C4-2B (cell line): ENCODE results near the gene CDK11A.
A peak's percentile ranks its signal among the peaks of the same experiment; 100 is the strongest.
"Not testable (repeated sequence)": the region's sequence is repeated elsewhere in the genome, so short reads cannot be mapped to it uniquely, and the experiment has no call there.

Experiments used
- H3K27ac ChIP-seq: fragments of 450-650 bp; 2 replicates; pipeline ENCODE4 v1.5.1; 2017
- ZFX ChIP-seq: fragments of 450-650 bp; IDR thresholded peaks from 2 replicates; pipeline ENCODE4 v1.6.1; 2017
- TF ChIP-seq, protein P1 (sequence below): fragments of 450-650 bp; conservative IDR thresholded peaks from 2 replicates; pipeline ENCODE4 v1.5.1; 2017; ENCODE audit warnings: mild to moderate bottlenecking

The CDK11A gene

DNA sequence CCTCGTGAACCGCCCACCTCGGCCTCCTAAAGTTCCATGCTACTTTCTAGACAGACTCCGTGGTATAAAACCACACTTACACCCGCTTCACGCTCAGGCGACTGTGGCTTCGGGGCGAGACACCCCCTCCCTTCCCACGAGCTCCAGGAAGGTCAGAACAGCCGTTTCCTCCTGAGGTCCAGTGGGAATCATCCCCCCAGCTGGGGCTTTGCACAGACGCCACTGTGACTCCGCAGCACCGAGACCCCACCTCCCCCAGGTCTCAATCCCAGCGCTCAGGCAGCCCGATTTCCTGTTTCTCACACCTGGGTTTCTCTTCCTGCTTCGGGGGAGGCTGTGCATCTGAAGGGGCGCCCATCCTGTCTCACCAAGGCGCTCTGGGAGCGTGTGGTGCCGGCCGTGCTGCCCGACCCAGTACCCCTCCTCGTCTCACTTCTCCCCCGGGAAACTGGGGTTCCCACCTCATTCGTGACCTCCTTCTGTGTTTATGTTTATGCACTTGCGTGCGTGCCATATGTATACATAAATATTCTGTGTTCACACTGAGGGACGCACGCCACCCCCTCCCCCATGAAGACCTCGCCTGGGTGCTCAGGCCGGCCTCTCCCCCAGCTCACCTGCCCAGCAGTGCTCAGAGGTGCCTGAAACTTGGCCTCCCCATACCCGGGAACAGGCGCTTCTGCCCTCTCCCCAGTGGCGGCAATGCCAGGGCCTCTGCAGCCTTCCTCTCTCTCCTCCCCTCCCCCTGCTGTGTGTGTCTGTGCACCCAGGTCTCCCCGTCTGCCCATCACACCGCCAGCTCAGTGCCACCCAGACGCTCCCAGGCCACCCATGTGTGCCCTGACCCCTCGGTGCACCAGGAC lies 46.2 kb downstream of the CDK11A start:
- peak overlapping the region; percentile 71 for H3K27ac ChIP-seq
- no peak for TF ChIP-seq ZFX
- TF ChIP-seq, protein P1, sequence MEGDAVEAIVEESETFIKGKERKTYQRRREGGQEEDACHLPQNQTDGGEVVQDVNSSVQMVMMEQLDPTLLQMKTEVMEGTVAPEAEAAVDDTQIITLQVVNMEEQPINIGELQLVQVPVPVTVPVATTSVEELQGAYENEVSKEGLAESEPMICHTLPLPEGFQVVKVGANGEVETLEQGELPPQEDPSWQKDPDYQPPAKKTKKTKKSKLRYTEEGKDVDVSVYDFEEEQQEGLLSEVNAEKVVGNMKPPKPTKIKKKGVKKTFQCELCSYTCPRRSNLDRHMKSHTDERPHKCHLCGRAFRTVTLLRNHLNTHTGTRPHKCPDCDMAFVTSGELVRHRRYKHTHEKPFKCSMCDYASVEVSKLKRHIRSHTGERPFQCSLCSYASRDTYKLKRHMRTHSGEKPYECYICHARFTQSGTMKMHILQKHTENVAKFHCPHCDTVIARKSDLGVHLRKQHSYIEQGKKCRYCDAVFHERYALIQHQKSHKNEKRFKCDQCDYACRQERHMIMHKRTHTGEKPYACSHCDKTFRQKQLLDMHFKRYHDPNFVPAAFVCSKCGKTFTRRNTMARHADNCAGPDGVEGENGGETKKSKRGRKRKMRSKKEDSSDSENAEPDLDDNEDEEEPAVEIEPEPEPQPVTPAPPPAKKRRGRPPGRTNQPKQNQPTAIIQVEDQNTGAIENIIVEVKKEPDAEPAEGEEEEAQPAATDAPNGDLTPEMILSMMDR, result no peak

DNA sequence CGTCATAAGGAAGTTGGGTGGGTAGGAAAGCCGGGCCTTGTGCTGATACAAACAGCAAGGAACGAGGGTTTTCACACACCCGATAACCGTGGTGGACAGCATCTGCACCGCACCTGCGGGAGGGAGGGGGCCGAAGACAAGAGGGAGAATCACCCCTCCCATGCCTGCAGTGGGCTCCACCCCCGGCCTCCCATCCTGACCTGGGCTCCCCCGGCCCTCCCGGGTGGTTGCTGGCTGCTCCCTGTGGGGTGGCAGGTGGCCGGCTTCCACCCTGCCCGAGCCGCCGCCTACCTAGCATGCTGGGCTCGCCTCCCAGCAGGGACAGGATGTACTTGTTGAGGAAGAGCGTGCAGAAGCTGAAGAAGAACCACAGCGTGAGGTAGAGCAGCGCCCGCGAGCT lies 48.1 kb downstream of the CDK11A start:
- not testable (repeated sequence) for H3K27ac ChIP-seq

DNA sequence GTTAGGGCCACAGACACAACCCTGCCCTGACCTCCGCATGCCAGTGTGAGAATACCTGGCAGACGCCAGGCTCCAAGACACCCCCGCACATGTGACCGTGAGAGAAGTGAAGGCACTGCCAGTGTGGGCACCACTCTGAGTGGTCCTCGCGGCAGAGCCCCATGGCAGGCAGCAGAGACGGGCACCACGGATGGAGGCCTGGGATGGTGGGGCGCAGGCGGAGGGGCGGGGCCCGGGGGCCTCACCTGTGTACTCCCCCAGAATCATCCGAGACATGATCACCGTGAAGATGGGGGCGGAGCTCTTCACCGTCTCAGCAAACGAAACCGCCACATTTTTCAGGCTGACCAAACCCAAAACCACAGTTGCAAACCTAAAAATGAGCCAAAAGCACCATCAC lies 48.9 kb downstream of the CDK11A start:
- H3K27ac ChIP-seq, result not testable (repeated sequence)

DNA sequence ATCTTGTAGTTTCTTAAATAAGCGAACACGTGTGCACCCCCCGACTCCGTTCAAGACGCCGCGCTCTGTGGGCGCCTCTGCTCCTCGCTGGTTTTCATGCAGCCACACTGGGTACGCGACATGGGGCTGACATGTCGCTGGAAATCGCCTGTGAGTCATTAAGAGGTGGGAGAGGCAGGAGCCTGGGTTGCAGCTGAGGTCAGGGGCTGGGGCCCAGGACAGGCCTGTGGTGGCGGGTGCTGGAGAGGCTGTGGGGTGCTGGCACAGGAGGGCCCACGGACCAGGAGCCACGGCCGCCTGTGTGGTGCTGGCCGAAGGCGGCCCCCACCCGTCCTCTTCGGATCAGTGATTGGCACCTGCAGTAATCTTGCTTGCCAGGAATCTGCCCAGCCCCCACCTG lies 49.4 kb downstream of the CDK11A start:
- H3K27ac ChIP-seq, result not testable (repeated sequence)

DNA sequence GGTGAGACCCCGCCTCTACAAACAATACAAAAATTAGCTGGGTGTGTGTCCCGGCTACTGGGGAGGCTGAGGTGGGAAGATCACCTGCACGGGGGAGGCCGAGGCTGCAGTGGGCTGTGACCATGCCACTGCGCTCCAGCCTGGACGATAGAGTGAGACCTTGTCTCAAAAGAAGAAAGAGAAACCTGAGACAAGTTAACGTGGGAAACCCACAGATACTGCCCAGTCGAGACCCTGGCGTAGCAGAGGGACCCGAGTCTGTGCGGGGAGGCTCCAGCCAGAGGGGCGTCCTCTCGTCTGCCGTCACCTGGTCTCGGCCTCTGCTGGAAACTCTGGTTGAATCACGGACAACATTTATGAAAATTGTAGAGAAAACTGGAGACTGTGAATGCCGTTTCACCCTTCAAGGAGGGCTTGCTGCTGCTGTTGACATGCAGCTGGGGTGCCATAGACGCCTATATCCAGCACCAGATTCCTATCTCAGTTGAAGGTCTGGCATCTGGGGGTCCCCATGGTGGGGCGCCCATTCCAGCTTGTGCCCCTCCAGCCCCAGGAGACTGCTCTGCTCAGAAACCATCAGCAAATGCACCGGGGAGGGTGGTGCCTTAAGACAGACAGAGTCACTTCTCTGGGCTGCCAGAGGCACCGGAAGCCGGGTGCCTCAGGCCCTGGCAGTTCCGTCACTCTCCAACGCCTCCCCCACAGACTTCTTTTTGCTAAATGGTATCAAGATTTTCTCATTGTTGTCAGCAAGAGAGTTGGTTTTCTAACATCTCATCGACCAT lies 51.8 kb downstream of the CDK11A start:
- H3K27ac ChIP-seq, result no peak overlapping the region
- TF ChIP-seq, protein P1, result no peak
- no peak for TF ChIP-seq ZFX

DNA sequence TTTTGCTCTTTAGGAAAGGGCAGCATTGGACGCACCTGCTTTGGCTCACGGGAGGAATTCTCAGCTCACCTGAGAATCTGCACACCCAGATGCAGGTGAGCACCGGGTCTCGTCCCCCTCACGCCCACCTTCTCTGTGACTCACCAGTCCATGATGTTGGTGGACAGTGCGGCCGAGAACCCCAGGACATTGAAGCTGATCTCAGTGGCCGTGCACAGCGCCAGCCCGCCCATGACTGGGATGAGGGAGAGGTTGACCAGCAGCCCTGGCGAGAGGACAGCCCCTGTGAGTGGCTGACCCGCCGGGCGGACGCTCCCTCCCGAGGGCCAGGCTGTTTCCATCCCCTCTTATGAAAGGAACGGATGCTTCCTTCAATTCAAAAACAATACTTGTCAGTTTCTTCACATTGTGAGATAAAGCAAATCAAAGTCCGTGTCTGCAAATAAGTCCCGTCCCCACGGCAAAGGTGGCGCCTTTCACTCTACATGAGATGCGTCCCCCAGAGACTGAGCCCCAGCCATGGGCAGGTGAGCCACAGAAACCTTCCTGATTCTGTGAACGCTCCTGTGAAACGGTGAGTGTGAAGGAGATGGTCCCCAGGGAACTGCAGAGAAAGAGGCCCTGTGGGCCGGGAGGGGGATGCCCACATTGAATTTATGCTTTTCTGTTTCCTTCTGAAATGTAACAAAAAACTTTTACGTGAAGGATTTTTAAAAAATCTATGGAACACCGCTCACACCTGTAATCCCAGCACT lies 52.6 kb downstream of the CDK11A start:
- no peak overlapping the region for H3K27ac ChIP-seq
- TF ChIP-seq, protein P1, result no peak
- TF ChIP-seq ZFX, result no peak

DNA sequence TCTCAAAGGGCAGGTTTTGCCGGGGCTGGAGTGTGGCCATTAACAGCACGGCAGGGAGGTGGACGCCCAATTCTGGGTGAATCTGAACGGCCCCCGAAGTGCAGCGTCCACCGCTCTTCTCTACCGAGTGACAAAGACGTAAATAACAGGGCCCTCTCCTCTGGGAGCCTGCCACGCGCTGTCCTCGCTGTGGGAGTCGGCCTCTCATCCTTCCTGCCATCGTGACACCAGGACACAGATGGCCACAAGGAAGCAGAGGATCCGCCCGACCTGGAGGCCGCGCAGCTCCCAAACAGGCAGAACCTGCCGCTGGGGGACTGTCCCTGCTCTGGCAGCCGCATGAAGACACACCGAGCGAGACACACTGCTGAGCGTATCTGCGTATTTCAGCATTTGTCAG lies 53.3 kb downstream of the CDK11A start:
- H3K27ac ChIP-seq, result no peak overlapping the region
- TF ChIP-seq, protein P1, result no peak
- TF ChIP-seq ZFX, result no peak

DNA sequence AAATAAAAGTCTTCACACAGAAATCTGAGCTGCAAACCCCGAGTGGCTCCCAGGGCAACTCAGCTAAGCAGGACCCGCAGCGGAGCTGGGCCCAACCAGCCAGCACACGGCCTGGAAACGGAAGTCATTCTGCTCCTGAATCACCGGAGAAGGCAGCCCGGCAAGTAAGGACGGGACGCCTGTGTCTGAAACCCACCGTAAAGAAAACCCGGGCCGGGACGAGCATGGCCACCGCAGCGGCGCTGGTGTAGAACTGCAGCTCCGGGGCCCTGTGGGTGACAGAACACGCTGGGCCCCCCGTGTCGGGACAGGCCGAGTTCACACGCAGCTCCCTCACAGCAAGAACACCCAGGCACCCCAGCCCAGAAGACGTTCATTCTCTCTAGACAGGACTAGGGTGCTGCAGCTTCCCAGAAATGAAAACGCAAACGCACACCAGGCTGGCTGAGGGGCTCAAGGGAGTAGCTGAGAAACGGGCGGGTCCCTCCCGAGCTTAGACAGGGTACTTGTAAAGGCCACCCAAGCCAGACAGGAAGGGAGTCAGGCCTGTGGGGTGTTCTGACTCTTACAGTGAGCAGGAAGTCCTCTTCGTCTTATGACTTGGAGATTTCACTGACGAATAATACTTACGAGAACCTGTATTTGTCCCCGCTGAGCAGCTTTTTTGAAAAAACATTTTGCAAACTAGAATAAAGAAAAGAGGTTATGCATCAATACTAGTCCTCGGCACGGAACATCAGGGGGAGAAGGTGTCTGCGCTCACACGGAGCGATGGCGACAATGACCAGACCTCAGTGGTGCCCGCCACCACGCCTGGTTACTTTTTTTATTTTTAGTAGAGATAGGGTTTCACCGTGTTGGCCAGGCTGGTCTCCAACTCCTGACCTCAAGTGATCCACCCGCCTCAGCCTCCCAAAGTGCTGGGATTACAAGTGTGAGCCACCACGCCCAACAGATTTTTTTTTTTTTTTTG lies 54.4 kb downstream of the CDK11A start:
- TF ChIP-seq, protein P1, result no peak
- TF ChIP-seq ZFX, result no peak
- no peak overlapping the region for H3K27ac ChIP-seq
